GM19025 (cell line): Measurements from ENCODE around the gene KRTAP3-2.

Experiments used
- ATAC-seq: cut with Tn5 transposase; IDR thresholded peaks from one replicate; pipeline ENCODE4 v1.9.1; 2021; ENCODE audit warnings: mild to moderate bottlenecking, low read depth, moderate library complexity; ENCODE audit not compliant: unreplicated experiment

KRTAP3-2 gene

GRCh38 chr17:41012326-41013120 lies 12.8 kb upstream of the KRTAP3-2 start:
- no peak for ATAC-seq

- no peak for ATAC-seq
These were observed 10.7 kb upstream of the KRTAP3-2 start for GRCh38 chr17:41010441-41010840.

DNA sequence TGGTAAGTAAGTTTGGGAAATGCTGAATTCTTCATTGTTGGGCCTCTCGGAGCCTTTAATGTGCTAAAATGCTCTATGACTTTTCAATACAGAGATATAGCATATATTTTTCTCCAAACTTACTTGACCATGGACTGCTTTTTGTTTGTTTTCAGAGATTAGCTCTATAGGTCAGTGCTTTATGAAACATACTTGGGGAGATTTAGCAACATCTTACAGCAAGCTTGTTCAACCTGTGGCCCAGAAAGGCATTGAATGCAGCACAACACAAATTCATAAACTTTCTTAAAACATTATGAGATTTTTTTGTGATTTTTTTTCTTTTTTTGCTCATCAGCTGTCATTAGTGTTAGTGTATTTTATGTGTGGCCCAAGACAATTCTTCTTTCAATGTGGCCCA lies 10.2 kb upstream of the KRTAP3-2 start:
- ATAC-seq: no peak

DNA sequence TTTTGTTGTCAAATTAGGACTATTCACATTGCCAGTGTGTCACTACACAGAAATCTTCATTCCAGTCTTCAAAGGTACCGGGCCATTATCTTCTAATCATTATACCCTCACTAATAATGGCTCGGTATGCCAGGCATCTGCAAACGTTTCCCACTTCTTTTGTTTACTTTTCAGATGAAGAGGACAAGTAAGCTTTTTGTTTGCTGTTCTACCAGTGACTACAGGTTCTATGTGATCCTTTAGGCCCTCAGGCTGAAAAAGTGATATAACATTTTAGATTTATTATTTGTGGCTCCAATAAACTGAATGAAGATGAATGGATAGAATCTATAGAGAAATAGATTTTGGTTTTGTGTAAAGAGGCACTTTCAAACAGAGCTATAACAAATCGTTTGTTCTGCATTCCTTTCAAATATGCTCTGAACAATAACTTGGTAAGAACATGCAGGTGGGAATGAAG lies 9.6 kb upstream of the KRTAP3-2 start:
- no peak for ATAC-seq

GRCh38 chr17:41008811-41009210 lies 9.1 kb upstream of the KRTAP3-2 start, which contains the start of gene KRTAP3-1:
Gene KRTAP3-1, minus strand, starts transcription at chr17:41009128. Its CDS starts 54 bp downstream, at chr17:41009074.
- no peak for ATAC-seq

DNA sequence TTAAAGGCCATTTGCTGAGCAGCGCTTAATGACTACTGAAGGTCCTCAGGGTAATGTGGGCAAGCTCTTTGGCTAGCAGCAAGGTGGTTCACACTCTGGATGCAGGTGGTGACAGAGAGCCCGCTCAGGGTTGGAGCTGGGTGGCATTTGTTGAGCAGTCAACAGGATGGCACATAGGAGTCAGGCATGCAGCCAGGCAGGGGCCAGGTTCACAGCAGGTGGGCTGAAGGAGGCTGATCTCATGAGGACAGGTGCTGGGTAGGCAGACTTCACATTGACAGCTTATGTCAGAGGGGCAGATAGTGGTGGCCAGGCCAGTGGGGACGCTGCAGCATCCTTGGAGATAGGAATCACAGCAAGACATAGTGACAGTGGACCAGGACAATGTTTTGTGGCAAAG lies 4.7 kb upstream of the KRTAP3-2 start:
- ATAC-seq: no peak

- ATAC-seq: no peak
These were observed 4.2 kb upstream of the KRTAP3-2 start for GRCh38 chr17:41003926-41004325.

DNA sequence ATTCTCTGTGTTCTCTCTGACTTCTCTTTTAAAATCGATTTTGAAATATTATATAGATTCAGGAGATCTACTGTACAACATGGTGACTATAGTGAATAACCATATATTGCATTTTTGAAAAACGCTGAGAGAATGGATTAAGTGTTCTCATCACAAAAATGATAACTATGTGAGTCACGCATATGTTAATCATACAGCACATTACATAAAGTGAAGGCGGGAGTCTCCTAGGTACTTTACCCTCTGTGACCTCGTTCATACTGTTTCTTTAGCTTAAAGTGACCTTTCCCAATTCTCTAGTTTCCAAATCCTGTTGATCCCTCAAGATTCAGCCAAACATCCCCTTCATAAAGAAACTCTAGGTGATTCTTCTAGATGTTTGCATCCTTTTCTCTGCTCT lies 3.1 kb upstream of the KRTAP3-2 start:
- no peak for ATAC-seq

- no peak for ATAC-seq
These were observed 2.1 kb upstream of the KRTAP3-2 start for GRCh38 chr17:41001795-41002194.

DNA sequence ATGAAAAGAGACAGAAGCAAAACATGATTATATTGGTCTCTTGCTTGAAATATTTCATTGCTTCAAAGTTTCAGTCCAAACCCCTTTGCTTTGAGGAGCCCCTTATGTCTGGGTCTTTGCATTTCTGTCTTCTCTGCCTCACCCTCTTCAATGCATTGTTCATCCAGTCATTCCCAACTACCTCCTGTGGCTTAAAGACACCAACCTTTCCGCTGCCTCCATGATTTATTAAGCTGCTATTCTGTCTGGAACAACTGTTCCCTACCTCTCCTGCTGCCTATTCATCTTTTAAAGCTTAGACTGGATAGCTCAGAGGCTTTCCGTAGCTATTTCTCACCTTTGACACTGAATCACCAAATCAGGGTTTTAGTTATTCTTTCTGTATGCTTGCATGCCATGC lies 2.3 kb downstream of the KRTAP3-2 start:
- no peak for ATAC-seq

- ATAC-seq: no peak
These were observed 2.9 kb downstream of the KRTAP3-2 start for GRCh38 chr17:40996829-40997228.

GRCh38 chr17:40995116-40995515 lies 4.6 kb downstream of the KRTAP3-2 start:
- ATAC-seq: no peak

DNA sequence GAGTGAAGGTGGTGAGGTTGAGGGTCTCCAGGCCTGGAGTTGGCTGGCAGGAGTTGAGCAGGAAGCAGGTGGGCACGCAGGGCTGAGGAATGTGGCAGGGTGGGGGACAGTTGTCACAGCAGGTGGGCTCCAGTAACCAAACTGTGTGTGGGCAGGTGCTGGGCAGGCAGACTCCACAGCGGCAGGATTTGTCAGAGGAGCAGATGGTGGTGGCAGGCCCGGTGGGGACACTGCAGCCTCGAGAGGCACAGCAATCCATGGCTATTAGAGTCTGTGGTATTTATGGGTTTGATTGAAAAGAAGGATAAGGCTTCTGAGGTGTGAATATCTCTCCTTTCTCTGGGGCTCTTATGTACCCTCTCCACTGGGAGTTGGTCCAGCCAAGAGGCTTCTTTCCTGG lies 5.9 kb downstream of the KRTAP3-2 start, which contains the start of gene KRTAP3-3:
TSS of gene KRTAP3-3 (minus strand) at position 326 of the 400 bp plus-strand sequence. CDS start at position 259, 67 bp downstream.
- no peak for ATAC-seq

DNA sequence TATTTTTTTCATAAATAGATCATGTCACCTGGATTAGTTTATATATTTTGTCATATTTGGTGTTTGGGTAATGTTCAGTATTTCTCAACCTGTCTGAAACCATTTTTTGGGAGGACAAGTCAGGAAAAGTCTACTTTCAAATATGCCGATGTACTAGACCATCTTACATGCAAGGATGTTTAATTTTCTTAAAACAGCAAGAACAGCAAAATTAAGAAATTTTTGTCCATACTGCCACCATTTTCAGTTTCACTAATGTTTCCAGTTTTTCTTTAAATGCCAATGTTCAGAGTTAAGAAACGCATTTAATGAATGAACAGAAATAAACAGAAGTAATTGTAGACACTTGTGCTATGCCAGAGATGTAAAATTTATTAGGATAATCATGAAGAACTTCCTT lies 6.6 kb downstream of the KRTAP3-2 start:
- no peak for ATAC-seq

GRCh38 chr17:40992666-40993065 lies 7.0 kb downstream of the KRTAP3-2 start:
- ATAC-seq: no peak

DNA sequence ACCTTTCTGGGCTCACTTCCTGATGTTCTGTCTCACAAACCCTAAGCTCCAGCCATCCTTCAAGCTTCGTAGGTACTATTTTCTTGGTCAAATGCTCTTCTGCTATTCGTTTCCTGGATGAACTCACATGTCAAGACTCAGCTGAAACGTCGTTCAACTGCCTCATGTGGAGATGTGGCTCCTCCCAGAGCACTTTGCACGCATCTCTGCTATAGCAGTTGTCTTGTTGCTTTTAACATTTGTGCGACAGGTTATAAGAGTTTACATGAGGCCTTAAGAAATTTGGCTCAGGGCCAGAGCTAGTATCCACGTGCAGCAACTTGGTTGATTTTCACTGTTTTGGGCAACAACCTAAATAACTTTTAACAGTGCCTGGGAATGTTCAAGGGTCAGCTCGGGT lies 12.8 kb downstream of the KRTAP3-2 start:
- ATAC-seq: no peak

- ATAC-seq: no peak
These were observed 15.5 kb downstream of the KRTAP3-2 start, which contains the start of gene KRT40 for GRCh38 chr17:40984226-40984625. Gene KRT40, minus strand, starts transcription at chr17:40984326. Its CDS starts 53 bp downstream, at chr17:40984273.

- no peak for ATAC-seq
These were observed 18.6 kb downstream of the KRTAP3-2 start for GRCh38 chr17:40981115-40981514.

- no peak for ATAC-seq
These were observed 19.1 kb downstream of the KRTAP3-2 start for GRCh38 chr17:40980596-40980995.

GRCh38 chr17:40980117-40980516 lies 19.6 kb downstream of the KRTAP3-2 start:
- no peak for ATAC-seq

DNA sequence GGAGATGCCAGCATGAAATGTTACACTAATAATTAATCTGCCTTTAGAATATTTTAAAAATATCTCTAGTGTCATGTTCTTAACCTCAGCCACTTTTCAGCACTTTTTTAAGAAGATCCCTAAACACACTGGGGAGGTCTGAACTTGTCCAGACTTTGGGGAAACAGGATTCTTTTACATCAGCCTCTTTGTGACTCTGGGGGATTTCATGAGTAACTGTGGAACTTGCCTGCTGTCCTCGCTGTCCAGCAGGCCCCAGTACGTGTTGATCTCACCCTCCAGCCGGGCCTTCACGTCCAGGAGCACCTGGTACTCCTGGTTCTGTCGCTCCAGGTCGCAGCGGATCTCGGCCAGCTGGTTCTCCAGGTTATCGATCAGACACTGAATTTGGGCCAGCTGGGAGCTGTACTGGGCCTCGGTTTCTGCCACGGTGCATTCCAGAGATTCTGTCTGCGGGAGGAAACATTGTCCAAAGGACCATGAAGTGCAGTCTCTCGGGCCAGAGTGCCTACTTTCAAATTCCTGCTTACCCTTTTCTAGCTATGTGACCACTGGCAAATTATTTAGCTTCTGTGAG lies 21.0 kb downstream of the KRTAP3-2 start:
- ATAC-seq: no peak

- ATAC-seq: no peak
These were observed 24.2 kb downstream of the KRTAP3-2 start for GRCh38 chr17:40975516-40975915.
